HepG2 (cell line): Measurements from ENCODE around the gene CDKN2C. TPM values are rescaled to one million over a fixed set of nuclear protein-coding genes. Genes with fewer than 3 reads are reported as not detected.

Experiments used
- ATF7-NPFF ChIP-seq: sonication (generic); formaldehyde crosslinking; IDR thresholded peaks from 2 replicates; pipeline ENCODE4 v1.8.1; 2023; ENCODE audit warnings: mild to moderate bottlenecking, low read depth, missing genetic modification reagents, moderate library complexity
- CBFB ChIP-seq: sonication (generic); formaldehyde crosslinking; IDR thresholded peaks from 2 replicates; pipeline ENCODE4 v1.4.0; 2020; ENCODE audit warnings: missing genetic modification reagents
- FOXM1 ChIP-seq: sonication (generic); formaldehyde crosslinking; IDR thresholded peaks from 2 replicates; pipeline ENCODE4 v1.5.0; 2020; ENCODE audit warnings: missing genetic modification reagents
- GATAD2A ChIP-seq: IDR thresholded peaks from 2 replicates; pipeline ENCODE4 v1.6.1; 2016
- HES4 ChIP-seq: sonication (generic); formaldehyde crosslinking; IDR thresholded peaks from 2 replicates; pipeline ENCODE4 v1.9.0; 2021; ENCODE audit warnings: mild to moderate bottlenecking, missing genetic modification reagents, borderline replicate concordance
- HOXD1 ChIP-seq: sonication (generic); formaldehyde crosslinking; IDR thresholded peaks from 2 replicates; pipeline ENCODE4 v1.5.0; 2020; ENCODE audit warnings: missing genetic modification reagents
- JUN ChIP-seq: sonication (generic); formaldehyde crosslinking; IDR thresholded peaks from 2 replicates; pipeline ENCODE4 v1.4.0; 2020; ENCODE audit warnings: mild to moderate bottlenecking, missing genetic modification reagents
- KDM3A ChIP-seq: IDR thresholded peaks from 2 replicates; pipeline ENCODE4 v1.6.1; 2018; ENCODE audit warnings: low read depth, missing compliant biosample characterization
- MAZ ChIP-seq, 2 experiments: sonication (generic) in 1 of 2; formaldehyde crosslinking in 1 of 2; IDR thresholded peaks; 2 replicates each; pipeline versions ENCODE4 v1.5.0 to v1.6.1; 2012 to 2020; ENCODE audit warnings: low read depth in 2 of 2, mild to moderate bottlenecking in 2 of 2, borderline replicate concordance in 1 of 2, improper control_type of control experiment in 1 of 2, low read length in 1 of 2, missing genetic modification reagents in 1 of 2, moderate library complexity in 1 of 2
- NFE2L1 ChIP-seq: sonication (generic); formaldehyde crosslinking; IDR thresholded peaks from 2 replicates; pipeline ENCODE4 v1.4.0; 2020; ENCODE audit warnings: missing genetic modification reagents, mild to moderate bottlenecking, borderline replicate concordance
- NFYC ChIP-seq: IDR thresholded peaks from 2 replicates; pipeline ENCODE4 v1.6.1; 2016; ENCODE audit warnings: missing genetic modification reagents, missing compliant biosample characterization
- PLRG1 ChIP-seq: fragments of 450-650 bp; conservative IDR thresholded peaks from 2 replicates; pipeline ENCODE4 v1.6.1; 2016
- RBM39 ChIP-seq: fragments of 200-400 bp; formaldehyde crosslinking; IDR thresholded peaks from one replicate; pipeline ENCODE4 v1.6.1; 2018; ENCODE audit warnings: antibody characterized with exemption, mild to moderate bottlenecking, low read depth, low read length; ENCODE audit not compliant: poor library complexity, severe bottlenecking
- RELA ChIP-seq: sonication (generic); formaldehyde crosslinking; IDR thresholded peaks from 2 replicates; pipeline ENCODE4 v1.4.0; 2020; ENCODE audit warnings: missing genetic modification reagents
- RXRA ChIP-seq: sonication (generic); formaldehyde crosslinking; IDR thresholded peaks from 2 replicates; pipeline ENCODE4 v1.5.1; 2020; ENCODE audit warnings: missing genetic modification reagents
- SALL1 ChIP-seq: sonication (generic); formaldehyde crosslinking; IDR thresholded peaks from 2 replicates; pipeline ENCODE4 v1.8.0; 2022; ENCODE audit warnings: mild to moderate bottlenecking, missing genetic modification reagents
- SKI ChIP-seq: fragments of 450-650 bp; IDR thresholded peaks from one replicate; pipeline ENCODE4 v1.6.1; 2018; ENCODE audit warnings: mild to moderate bottlenecking; ENCODE audit not compliant: partially characterized antibody
- SNAI1 ChIP-seq: sonication (generic); formaldehyde crosslinking; IDR thresholded peaks from 2 replicates; pipeline ENCODE4 v1.5.0; 2020; ENCODE audit warnings: mild to moderate bottlenecking, missing genetic modification reagents, borderline replicate concordance
- TAF1 ChIP-seq: sonication (generic); formaldehyde crosslinking; IDR thresholded peaks from 2 replicates; pipeline ENCODE4 v1.4.0; 2020; ENCODE audit warnings: missing genetic modification reagents
- U2AF2 ChIP-seq: fragments of 200-400 bp; formaldehyde crosslinking; IDR thresholded peaks from 2 replicates; pipeline ENCODE4 v1.6.1; 2017; ENCODE audit warnings: low read depth, mild to moderate bottlenecking, low read length
- ZFP90 ChIP-seq: sonication (generic); formaldehyde crosslinking; IDR thresholded peaks from 2 replicates; pipeline ENCODE4 v1.8.0; 2022; ENCODE audit warnings: missing genetic modification reagents, mild to moderate bottlenecking, inconsistent platforms, borderline replicate concordance
- ZNF503 ChIP-seq: sonication (generic); formaldehyde crosslinking; IDR thresholded peaks from 2 replicates; pipeline ENCODE4 v1.4.0; 2020; ENCODE audit warnings: missing genetic modification reagents
- ZNF768 ChIP-seq: sonication (generic); formaldehyde crosslinking; IDR thresholded peaks from 2 replicates; pipeline ENCODE4 v1.4.0; 2020; ENCODE audit warnings: missing genetic modification reagents
- ZNF770 ChIP-seq: sonication (generic); formaldehyde crosslinking; IDR thresholded peaks from 2 replicates; pipeline ENCODE4 v1.5.0; 2020; ENCODE audit warnings: mild to moderate bottlenecking, missing genetic modification reagents
- ZNF839 ChIP-seq: sonication (generic); formaldehyde crosslinking; IDR thresholded peaks from 2 replicates; pipeline ENCODE4 v1.4.0; 2020; ENCODE audit warnings: missing genetic modification reagents, mild to moderate bottlenecking, borderline replicate concordance
- ZNF883 ChIP-seq: sonication (generic); formaldehyde crosslinking; IDR thresholded peaks from 2 replicates; pipeline ENCODE4 v1.5.1; 2020; ENCODE audit warnings: mild to moderate bottlenecking, missing genetic modification reagents; ENCODE audit errors: not compliant biosample characterization
- ZSCAN25 ChIP-seq: sonication (generic); formaldehyde crosslinking; IDR thresholded peaks from 2 replicates; pipeline ENCODE4 v1.8.0; 2022; ENCODE audit warnings: mild to moderate bottlenecking, missing genetic modification reagents
- ZSCAN31 ChIP-seq: sonication (generic); formaldehyde crosslinking; IDR thresholded peaks from 2 replicates; pipeline ENCODE4 v1.5.0; 2020; ENCODE audit warnings: low read depth, mild to moderate bottlenecking, missing genetic modification reagents
- polyA plus RNA-seq, 8 experiments: library from polyadenylated mRNA; depleted of rRNA in 3 of 8; stranded (reverse) in 7 of 8; unstranded in 1 of 8; fragments of >200 nt; fragmentation: Illumina TruSeq in 4 of 8; extraction: Trizol in 4 of 8; gene quantifications; 2 replicates each; pipeline versions ENCODE4 v1.2.1 to v1.2.3, GENCODE V29; 2011 to 2016; ENCODE audit warnings: low read depth in 4 of 8, missing spikeins in 1 of 8, mixed read lengths in 1 of 8; ENCODE audit not compliant: insufficient read depth in 1 of 8
- total RNA-seq, 5 experiments: library from RNA; depleted of rRNA; stranded (reverse); fragments of >200 nt; fragmentation: Illumina TruSeq; extraction: Trizol; gene quantifications; 2 replicates each; pipeline ENCODE4 v1.2.3, GENCODE V29; 2016; ENCODE audit warnings: low read depth in 1 of 5

The CDKN2C gene
- total and polyA plus RNA-seq, 2 of the 13 experiments (the other 11 are each of a cell fraction or from before 2014, with no cell fraction given) = 7.8 to 13.7 TPM

- TF ChIP-seq SKI (no peak), U2AF2 (0 out of 2 replicates have a peak, but pooled peaks have one; percentile 61), NFE2L1 (CRISPR knock-in tag) (no peak), ZNF503 (CRISPR knock-in tag) (0 out of 2 replicates have a peak, but pooled peaks have one; percentile 31), SNAI1 (CRISPR knock-in tag) (0 out of 2 replicates have a peak, but pooled peaks have one; percentile 27), MAZ (IDR thresholded peaks at IDR 0.05; ENCODE audit: borderline replicate concordance, low read depth, low read length) (no peak), MAZ (CRISPR knock-in tag; IDR thresholded peaks at IDR 0.05; ENCODE audit: low read depth) (0 out of 2 replicates have a peak, but pooled peaks have one; percentile 43), ATF7-NPFF (CRISPR knock-in tag) (no peak), ZSCAN25 (CRISPR knock-in tag) (peak; percentile 80; the same call in 1 of the 2 replicates), PLRG1 (no peak), RXRA (CRISPR knock-in tag) (0 out of 2 replicates have a peak, but pooled peaks have one; percentile 36), JUN (CRISPR knock-in tag) (no peak), ZNF768 (CRISPR knock-in tag) (0 out of 2 replicates have a peak, but pooled peaks have one; percentile 10), GATAD2A (CRISPR knock-in tag) (no peak), TAF1 (CRISPR knock-in tag) (peak; percentile 16; the same call in 1 of the 2 replicates), ZNF883 (CRISPR knock-in tag) (peak; percentile 9), HOXD1 (CRISPR knock-in tag) (no peak), NFYC (CRISPR knock-in tag) (no peak), SALL1 (CRISPR knock-in tag) (no peak), KDM3A (CRISPR knock-in tag) (0 out of 2 replicates have a peak, but pooled peaks have one; percentile 0), RBM39 (peak; percentile 11), FOXM1 (no peak), ZNF770 (CRISPR knock-in tag) (peak; percentile 30; the same call in 1 of the 2 replicates), CBFB (CRISPR knock-in tag) (no peak), ZFP90 (no peak), ZNF839 (CRISPR knock-in tag) (no peak), ZSCAN31 (CRISPR knock-in tag) (0 out of 2 replicates have a peak, but pooled peaks have one; percentile 14), RELA (CRISPR knock-in tag) (no peak), HES4 (no peak)
Measured at GRCh38 chr1:50968821-50969610, 1.0 kb upstream of the CDKN2C start (continued).
